Esophagus (tissue), 2 donors: Measurements from ENCODE around the gene TMPRSS2. TPM values are rescaled to one million over a fixed set of nuclear protein-coding genes. Genes with fewer than 3 reads are reported as not detected.
A peak's percentile ranks its signal among the peaks of the same experiment; 100 is the strongest.
"Not testable (repeated sequence)": the region's sequence is repeated elsewhere in the genome, so short reads cannot be mapped to it uniquely, and the experiment has no call there.

Source experiments
- H3K27ac ChIP-seq, 2 donors: one replicate each; pipeline ENCODE4 v1.5.1; 2013; ENCODE audit warnings: low read depth in 2 of 2, mild to moderate bottlenecking in 2 of 2, inconsistent platforms in 1 of 2, low read length in 1 of 2, moderate library complexity in 1 of 2
- H3K27me3 ChIP-seq, 2 donors: one replicate each; pipeline ENCODE4 v1.6.1; 2013; ENCODE audit warnings: low read length in 2 of 2, control low read depth in 1 of 2, mild to moderate bottlenecking in 1 of 2; ENCODE audit not compliant: insufficient read depth in 2 of 2, control insufficient read depth in 1 of 2
- H3K36me3 ChIP-seq, 2 donors: one replicate each; pipeline ENCODE4 v1.6.1; 2013; ENCODE audit warnings: low read length in 1 of 2; ENCODE audit not compliant: control insufficient read depth in 2 of 2, insufficient read depth in 2 of 2
- H3K4me1 ChIP-seq, 2 donors: one replicate each; pipeline ENCODE4 v1.6.1; 2013; ENCODE audit warnings: low read length in 1 of 2; ENCODE audit not compliant: control insufficient read depth in 2 of 2, insufficient read depth in 2 of 2
- H3K4me3 ChIP-seq, 2 donors: one replicate each; pipeline ENCODE4 v1.5.1; 2013; ENCODE audit warnings: low read length in 2 of 2, mild to moderate bottlenecking in 2 of 2, low read depth in 1 of 2, moderate library complexity in 1 of 2
- H3K9me3 ChIP-seq, 2 donors: one replicate each; pipeline ENCODE4 v1.6.1; 2013; ENCODE audit warnings: mild to moderate bottlenecking in 2 of 2, low read depth in 1 of 2, low read length in 1 of 2, moderate library complexity in 1 of 2; ENCODE audit not compliant: control insufficient read depth in 2 of 2, insufficient read depth in 1 of 2
- WGBS, 2 donors: extraction: QIAGEN DNeasy Blood & Tissue Kit; methylation state at CpG; one replicate each; pipeline ENCODE4 v1.1.7; 2013; 5-methylcytosine and 5-hydroxymethylcytosine counted together
- polyA plus RNA-seq, 2 donors: library from polyadenylated mRNA; stranded (reverse); fragments of 200-250 nt; gene quantifications; one replicate each; pipeline ENCODE4 v1.2.3, GENCODE V29; 2013
- donor health status: healthy with polysubstance abuse.
- donor health status: Bipolar disorder and iron deficiency.

Gene TMPRSS2
- polyA plus RNA-seq, 2 donors, result 29.5 to 66.6 TPM

GRCh38 chr21:41418393-41418792, 89.6 kb downstream of the TMPRSS2 start:
- no peaks in the 10 kb centered on the region for H3K27me3 ChIP-seq
- H3K4me1 ChIP-seq, result peaks cover 2 to 7% of the 10 kb centered on the region in 2 donors
- H3K4me3 ChIP-seq, result no peak overlapping the region
- WGBS, 2 donors, result 92 to 93% methylated on average over 6 of the region's 6 CpGs
- no peaks in the 10 kb centered on the region for H3K9me3 ChIP-seq
- no peaks in the 10 kb centered on the region for H3K36me3 ChIP-seq
- H3K27ac ChIP-seq, result peak overlapping the region in 1 of 2 donors; percentile 27

- not testable (repeated sequence) for H3K27me3 ChIP-seq, H3K9me3 ChIP-seq, H3K4me3 ChIP-seq, H3K36me3 ChIP-seq, H3K4me1 ChIP-seq
- H3K27ac ChIP-seq, result peak overlapping the region in 1 of 2 donors; percentile 2
- WGBS, 2 donors, result 86 to 89% methylated on average over 2 of the region's 2 CpGs
Observed at GRCh38 chr21:41417505-41417904, 90.5 kb downstream of the TMPRSS2 start.

Other genes with a start within 250 kb of the TMPRSS2 start
- gene FAM3B, start 191.4 kb downstream of the TMPRSS2 start, polyA plus RNA-seq, result 10 to 100 TPM; 57.1 to 65.5 TPM
- gene MX2, start 146.1 kb downstream of the TMPRSS2 start, polyA plus RNA-seq, result 1 to 10 TPM; 4.2 to 5.7 TPM
- 10 to 100 TPM; 17.3 to 25.4 TPM for gene MX1, start 81.9 kb downstream of the TMPRSS2 start, polyA plus RNA-seq